Epidermal melanocyte (primary cell): ENCODE measurements around the gene IGSF10.

ENCODE experiments used
- DNase-seq: peaks from one replicate; pipeline ENCODE4 v3.0.0; 2011; ENCODE audit warnings: low spot score; ENCODE audit not compliant: insufficient read length

IGSF10 gene

DNA sequence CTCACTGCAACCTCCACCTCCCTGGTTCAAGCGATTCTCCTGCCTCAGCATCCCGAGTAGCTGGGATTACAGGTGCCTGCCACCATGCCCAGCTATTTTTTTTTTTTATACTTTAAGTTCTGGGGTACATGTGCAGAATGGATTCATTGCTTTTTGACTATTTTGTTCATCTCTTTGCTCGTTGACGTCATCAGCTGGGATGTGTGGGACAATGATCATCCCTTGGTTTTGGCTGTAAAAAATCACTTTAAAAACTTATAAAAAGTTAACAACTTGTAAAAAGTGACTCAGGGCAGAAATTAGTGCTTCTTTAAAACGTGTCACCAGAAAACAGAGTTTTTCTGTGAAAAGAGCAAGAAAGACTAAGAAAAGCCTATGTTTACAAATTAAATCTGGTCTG lies 37.8 kb downstream of the IGSF10 start:
- DNase-seq = no peak

DNA sequence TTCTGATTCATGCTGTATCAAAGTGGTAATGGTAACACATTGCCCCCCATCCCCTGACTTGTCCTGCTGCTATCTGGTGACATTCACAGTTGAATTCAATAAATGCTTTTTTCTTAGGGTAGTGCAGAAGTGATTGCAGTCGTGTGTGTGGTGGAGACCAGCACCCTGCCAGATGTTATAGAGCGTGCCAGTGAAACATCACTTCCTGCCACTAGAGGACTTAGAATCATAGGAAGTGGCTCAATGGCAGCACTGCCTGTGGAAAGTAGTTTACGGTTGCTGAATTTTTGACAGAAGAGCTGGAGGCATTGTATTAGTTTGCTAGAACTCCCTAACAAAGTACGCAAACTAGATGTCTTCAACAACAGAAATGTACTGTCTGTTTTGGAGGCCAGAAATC lies 38.9 kb downstream of the IGSF10 start:
- DNase-seq = no peak

- no peak for DNase-seq
These were observed 41.1 kb downstream of the IGSF10 start for GRCh38 chr3:151419806-151420205.

GRCh38 chr3:151415289-151415688 lies 45.6 kb downstream of the IGSF10 start:
- no peak for DNase-seq

- no peak for DNase-seq
These were observed 47.9 kb downstream of the IGSF10 start for GRCh38 chr3:151412989-151413388.
